ENCODE results near the gene FBXO22.

The FBXO22 gene

DNA sequence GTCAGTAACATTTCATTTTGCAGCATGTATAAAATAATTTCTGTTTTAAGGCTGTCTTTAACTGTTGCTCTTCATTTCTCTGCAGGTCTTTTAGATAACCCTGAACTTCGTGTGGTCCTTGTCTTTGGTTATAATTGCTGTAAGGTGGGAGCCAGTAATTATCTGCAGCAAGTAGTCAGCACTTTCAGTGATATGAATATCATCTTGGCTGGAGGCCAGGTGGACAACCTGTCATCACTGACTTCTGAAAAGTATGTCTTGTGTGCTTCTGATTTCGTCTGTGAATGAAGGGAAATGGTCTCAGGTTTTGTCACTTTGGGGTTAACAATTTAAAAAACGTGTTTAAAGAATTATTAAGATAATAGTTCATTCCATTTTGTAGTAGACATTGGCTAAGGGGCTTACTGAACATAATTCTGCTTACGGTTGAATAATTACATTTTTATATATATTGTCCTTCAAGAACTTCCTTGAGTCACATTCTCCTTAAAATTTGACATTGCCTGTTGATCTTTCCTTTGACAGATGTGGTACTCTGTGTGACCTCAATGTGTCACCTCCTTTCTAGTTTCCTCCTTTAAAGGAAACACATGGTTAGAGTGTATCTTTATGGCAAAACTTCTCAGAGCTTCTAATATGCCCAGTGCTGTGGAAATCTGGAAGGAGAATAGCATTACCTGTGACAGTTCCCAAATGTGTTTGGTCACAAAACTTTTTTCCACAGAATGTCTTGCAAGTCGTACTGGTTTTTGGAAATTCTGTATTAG is 26.3 kb downstream of the FBXO22 start:
- Histone ChIP-seq H3K27ac (replicated peaks) (no peak overlapping the region), H3K27me3 (ENCODE audit: insufficient read depth, poor library complexity, severe bottlenecking) (no peaks in the 10 kb centered on the region), H3K4me3 (replicated peaks; ENCODE audit: insufficient read depth, low read length) (no peak overlapping the region)
- no peak for DNase-seq (ENCODE audit: low read depth in 1 of 2, low spot score in 1 of 2)
- TF ChIP-seq, protein P1, sequence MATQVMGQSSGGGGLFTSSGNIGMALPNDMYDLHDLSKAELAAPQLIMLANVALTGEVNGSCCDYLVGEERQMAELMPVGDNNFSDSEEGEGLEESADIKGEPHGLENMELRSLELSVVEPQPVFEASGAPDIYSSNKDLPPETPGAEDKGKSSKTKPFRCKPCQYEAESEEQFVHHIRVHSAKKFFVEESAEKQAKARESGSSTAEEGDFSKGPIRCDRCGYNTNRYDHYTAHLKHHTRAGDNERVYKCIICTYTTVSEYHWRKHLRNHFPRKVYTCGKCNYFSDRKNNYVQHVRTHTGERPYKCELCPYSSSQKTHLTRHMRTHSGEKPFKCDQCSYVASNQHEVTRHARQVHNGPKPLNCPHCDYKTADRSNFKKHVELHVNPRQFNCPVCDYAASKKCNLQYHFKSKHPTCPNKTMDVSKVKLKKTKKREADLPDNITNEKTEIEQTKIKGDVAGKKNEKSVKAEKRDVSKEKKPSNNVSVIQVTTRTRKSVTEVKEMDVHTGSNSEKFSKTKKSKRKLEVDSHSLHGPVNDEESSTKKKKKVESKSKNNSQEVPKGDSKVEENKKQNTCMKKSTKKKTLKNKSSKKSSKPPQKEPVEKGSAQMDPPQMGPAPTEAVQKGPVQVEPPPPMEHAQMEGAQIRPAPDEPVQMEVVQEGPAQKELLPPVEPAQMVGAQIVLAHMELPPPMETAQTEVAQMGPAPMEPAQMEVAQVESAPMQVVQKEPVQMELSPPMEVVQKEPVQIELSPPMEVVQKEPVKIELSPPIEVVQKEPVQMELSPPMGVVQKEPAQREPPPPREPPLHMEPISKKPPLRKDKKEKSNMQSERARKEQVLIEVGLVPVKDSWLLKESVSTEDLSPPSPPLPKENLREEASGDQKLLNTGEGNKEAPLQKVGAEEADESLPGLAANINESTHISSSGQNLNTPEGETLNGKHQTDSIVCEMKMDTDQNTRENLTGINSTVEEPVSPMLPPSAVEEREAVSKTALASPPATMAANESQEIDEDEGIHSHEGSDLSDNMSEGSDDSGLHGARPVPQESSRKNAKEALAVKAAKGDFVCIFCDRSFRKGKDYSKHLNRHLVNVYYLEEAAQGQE (IDR thresholded peaks at IDR 0.05; ENCODE audit: insufficient replicate concordance, low read depth): no peak
- TF ChIP-seq GABPA (IDR thresholded peaks at IDR 0.05; ENCODE audit: low read depth) (no peak), POLR2AphosphoS5 (IDR thresholded peaks at IDR 0.05; ENCODE audit: low read depth) (no peak), SPI1 (IDR thresholded peaks at IDR 0.05; ENCODE audit: borderline replicate concordance, low read depth) (no peak)
- TF ChIP-seq, protein P2, sequence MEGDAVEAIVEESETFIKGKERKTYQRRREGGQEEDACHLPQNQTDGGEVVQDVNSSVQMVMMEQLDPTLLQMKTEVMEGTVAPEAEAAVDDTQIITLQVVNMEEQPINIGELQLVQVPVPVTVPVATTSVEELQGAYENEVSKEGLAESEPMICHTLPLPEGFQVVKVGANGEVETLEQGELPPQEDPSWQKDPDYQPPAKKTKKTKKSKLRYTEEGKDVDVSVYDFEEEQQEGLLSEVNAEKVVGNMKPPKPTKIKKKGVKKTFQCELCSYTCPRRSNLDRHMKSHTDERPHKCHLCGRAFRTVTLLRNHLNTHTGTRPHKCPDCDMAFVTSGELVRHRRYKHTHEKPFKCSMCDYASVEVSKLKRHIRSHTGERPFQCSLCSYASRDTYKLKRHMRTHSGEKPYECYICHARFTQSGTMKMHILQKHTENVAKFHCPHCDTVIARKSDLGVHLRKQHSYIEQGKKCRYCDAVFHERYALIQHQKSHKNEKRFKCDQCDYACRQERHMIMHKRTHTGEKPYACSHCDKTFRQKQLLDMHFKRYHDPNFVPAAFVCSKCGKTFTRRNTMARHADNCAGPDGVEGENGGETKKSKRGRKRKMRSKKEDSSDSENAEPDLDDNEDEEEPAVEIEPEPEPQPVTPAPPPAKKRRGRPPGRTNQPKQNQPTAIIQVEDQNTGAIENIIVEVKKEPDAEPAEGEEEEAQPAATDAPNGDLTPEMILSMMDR (IDR thresholded peaks at IDR 0.05; ENCODE audit: insufficient read depth, low read length): no peak

DNA sequence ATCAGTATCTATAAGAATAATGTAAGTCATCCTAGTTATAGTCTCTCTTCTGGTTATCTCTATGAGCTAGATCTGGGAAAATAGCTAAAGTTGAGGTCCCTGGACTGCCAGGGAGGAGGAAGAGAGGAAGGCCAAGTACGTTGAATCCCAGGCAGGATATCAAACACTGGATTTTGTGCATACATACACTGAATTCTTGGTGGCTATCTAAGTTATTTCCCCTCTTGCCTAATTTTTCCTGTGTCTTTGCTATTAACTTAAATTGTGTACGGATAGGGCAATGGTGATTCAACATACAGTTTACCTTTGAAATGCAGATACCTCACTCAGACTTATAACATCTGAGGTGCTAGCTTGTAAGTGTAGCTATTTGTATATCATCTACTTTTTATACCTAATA is 27.2 kb downstream of the FBXO22 start:
- no peak overlapping the region for H3K27ac ChIP-seq (replicated peaks)
- no peaks in the 10 kb centered on the region for H3K27me3 ChIP-seq (ENCODE audit: insufficient read depth, poor library complexity, severe bottlenecking)
- no peak for DNase-seq (ENCODE audit: low read depth in 1 of 2, low spot score in 1 of 2)
- no peak for TF ChIP-seq SPI1 (IDR thresholded peaks at IDR 0.05; ENCODE audit: borderline replicate concordance, low read depth)
- TF ChIP-seq, protein P2 (IDR thresholded peaks at IDR 0.05; ENCODE audit: insufficient read depth, low read length): no peak
- TF ChIP-seq POLR2AphosphoS5 (IDR thresholded peaks at IDR 0.05; ENCODE audit: low read depth): no peak
- TF ChIP-seq, protein P1 (IDR thresholded peaks at IDR 0.05; ENCODE audit: insufficient replicate concordance, low read depth): no peak
- no peak for TF ChIP-seq GABPA (IDR thresholded peaks at IDR 0.05; ENCODE audit: low read depth)
- H3K4me3 ChIP-seq (replicated peaks; ENCODE audit: insufficient read depth, low read length): no peak overlapping the region

DNA sequence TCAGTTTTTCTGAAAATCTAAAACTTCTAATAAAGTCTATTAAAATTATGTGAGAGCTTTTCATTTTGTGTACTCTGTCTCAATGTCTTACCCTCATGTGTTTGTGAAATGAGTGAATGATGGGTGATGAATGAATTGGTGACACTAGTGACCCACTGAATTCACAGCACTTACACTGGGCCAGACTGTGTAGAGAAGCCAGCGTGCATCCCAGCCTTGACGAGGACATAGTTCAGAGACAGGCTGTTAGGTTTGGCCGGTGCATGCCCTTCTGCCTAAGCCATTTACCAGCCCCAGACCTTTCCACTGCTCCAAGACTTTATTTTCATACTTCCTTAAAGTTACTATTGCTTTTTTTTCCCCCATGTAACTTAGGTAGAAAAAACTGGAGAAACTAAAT is 38.8 kb downstream of the FBXO22 start:
- no peak overlapping the region for H3K4me3 ChIP-seq (replicated peaks; ENCODE audit: insufficient read depth, low read length)
- H3K27ac ChIP-seq (replicated peaks): no peak overlapping the region
- DNase-seq (ENCODE audit: low read depth in 1 of 2, low spot score in 1 of 2): no peak
- H3K27me3 ChIP-seq (ENCODE audit: insufficient read depth, poor library complexity, severe bottlenecking): no peaks in the 10 kb centered on the region
- TF ChIP-seq, protein P1 (IDR thresholded peaks at IDR 0.05; ENCODE audit: insufficient replicate concordance, low read depth): no peak
- TF ChIP-seq, protein P2 (IDR thresholded peaks at IDR 0.05; ENCODE audit: insufficient read depth, low read length): no peak
- TF ChIP-seq GABPA (IDR thresholded peaks at IDR 0.05; ENCODE audit: low read depth) (no peak), POLR2AphosphoS5 (IDR thresholded peaks at IDR 0.05; ENCODE audit: low read depth) (no peak), SPI1 (IDR thresholded peaks at IDR 0.05; ENCODE audit: borderline replicate concordance, low read depth) (no peak)

Data from HL-60 (cell line).